Astrocyte of the spinal cord (primary cell): ENCODE data around the gene FNDC10.
"Not testable (repeated sequence)": the region's sequence is repeated elsewhere in the genome, so short reads cannot be mapped to it uniquely, and the experiment has no call there.

Source experiments
- DNase-seq: peaks from one replicate; pipeline ENCODE4 v3.0.0; 2011; ENCODE audit warnings: low read depth, low spot score
- H3K4me3 ChIP-seq: 2 replicates; pipeline ENCODE4 v1.5.1; 2011; ENCODE audit warnings: low read depth, mild to moderate bottlenecking, low read length, moderate library complexity
- in situ Hi-C: cut with HindIII; loops from 2 replicates; pipeline ENCODE4 v1.10.0; 2017; ENCODE audit warnings: low sequenced_read_pairs
- TF ChIP-seq, protein P1 (sequence below): IDR thresholded peaks from 2 replicates; pipeline ENCODE4 v1.5.1; 2012; ENCODE audit warnings: low read depth, mild to moderate bottlenecking, low read length, inconsistent platforms

The FNDC10 gene

GRCh38 chr1:1560178-1560577, 39.8 kb downstream of the FNDC10 start:
- in situ Hi-C loops: no loop called here
- DNase-seq: no peak
- no peak overlapping the region for H3K4me3 ChIP-seq
- TF ChIP-seq, protein P1, sequence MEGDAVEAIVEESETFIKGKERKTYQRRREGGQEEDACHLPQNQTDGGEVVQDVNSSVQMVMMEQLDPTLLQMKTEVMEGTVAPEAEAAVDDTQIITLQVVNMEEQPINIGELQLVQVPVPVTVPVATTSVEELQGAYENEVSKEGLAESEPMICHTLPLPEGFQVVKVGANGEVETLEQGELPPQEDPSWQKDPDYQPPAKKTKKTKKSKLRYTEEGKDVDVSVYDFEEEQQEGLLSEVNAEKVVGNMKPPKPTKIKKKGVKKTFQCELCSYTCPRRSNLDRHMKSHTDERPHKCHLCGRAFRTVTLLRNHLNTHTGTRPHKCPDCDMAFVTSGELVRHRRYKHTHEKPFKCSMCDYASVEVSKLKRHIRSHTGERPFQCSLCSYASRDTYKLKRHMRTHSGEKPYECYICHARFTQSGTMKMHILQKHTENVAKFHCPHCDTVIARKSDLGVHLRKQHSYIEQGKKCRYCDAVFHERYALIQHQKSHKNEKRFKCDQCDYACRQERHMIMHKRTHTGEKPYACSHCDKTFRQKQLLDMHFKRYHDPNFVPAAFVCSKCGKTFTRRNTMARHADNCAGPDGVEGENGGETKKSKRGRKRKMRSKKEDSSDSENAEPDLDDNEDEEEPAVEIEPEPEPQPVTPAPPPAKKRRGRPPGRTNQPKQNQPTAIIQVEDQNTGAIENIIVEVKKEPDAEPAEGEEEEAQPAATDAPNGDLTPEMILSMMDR: no peak

- in situ Hi-C loops: no loop called here
- H3K4me3 ChIP-seq: no peak overlapping the region
- no peak for DNase-seq
- TF ChIP-seq, protein P1: no peak
These were observed 40.9 kb downstream of the FNDC10 start for GRCh38 chr1:1559066-1559465.

DNA sequence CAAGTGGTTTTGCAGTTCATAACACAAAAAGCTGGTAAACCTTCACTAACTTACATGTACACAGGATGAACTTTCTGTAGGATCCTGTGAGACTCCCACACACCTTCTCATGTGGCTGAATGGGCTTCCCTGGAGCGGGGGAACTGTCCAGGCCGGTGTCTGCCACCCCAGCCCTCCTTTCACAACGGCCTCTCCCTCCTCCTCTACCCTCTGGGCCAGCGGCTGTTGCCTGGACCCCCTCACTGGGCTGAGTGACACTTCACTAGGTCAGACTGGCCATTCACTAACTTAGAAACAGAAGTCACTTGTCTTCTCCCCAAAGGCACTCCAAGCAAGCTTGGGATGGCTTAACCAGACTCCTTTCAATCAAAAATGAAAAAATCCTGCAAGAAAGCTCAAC, 41.3 kb downstream of the FNDC10 start:
- DNase-seq: no peak
- TF ChIP-seq, protein P1: no peak
- H3K4me3 ChIP-seq: no peak overlapping the region
- in situ Hi-C loops: no loop called here

DNA sequence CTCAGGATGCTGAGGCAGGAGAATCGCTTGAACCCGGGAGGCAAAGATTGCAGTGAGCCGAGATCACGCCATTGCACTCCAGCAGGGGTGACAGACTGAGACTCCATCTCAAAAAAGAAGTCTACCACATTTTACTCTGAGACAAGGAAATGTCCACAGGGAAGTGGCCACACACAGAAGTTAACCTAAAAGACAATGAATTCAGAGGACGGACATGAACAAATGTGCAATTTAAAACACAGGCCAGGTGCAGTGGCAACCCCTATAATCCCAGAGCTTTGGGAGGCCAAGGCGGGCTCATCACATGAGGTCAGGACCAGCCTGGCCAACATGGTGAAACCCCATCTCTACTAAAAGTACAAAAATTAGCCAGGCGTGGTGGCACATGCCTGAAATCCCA, 42.2 kb downstream of the FNDC10 start:
- in situ Hi-C loops, H3K4me3 ChIP-seq, DNase-seq: not testable (repeated sequence)

DNA sequence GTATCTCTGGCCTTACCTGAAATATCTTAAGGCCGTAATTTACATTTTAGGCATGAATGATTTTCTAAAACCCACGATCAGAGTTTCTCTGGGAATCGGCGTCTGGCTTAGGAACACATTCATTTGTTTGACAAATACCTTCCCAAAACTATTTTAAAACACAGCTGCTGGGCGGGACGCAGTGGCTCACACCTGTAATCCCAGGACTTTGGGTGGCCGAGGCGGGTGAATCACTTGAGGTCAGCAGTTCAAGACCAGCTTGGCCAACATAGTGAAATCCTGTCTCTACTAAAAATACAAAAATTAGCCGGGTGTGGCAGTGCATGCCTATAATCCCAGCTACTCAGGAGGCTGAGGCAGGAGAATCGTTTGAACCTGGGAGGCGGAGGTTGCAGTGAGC, 43.0 kb downstream of the FNDC10 start:
- in situ Hi-C loops, DNase-seq, H3K4me3 ChIP-seq: not testable (repeated sequence)

GRCh38 chr1:1556505-1556904, 43.4 kb downstream of the FNDC10 start:
- no peak overlapping the region for H3K4me3 ChIP-seq
- DNase-seq: no peak
- in situ Hi-C loops: no loop called here
- TF ChIP-seq, protein P1: no peak

DNA sequence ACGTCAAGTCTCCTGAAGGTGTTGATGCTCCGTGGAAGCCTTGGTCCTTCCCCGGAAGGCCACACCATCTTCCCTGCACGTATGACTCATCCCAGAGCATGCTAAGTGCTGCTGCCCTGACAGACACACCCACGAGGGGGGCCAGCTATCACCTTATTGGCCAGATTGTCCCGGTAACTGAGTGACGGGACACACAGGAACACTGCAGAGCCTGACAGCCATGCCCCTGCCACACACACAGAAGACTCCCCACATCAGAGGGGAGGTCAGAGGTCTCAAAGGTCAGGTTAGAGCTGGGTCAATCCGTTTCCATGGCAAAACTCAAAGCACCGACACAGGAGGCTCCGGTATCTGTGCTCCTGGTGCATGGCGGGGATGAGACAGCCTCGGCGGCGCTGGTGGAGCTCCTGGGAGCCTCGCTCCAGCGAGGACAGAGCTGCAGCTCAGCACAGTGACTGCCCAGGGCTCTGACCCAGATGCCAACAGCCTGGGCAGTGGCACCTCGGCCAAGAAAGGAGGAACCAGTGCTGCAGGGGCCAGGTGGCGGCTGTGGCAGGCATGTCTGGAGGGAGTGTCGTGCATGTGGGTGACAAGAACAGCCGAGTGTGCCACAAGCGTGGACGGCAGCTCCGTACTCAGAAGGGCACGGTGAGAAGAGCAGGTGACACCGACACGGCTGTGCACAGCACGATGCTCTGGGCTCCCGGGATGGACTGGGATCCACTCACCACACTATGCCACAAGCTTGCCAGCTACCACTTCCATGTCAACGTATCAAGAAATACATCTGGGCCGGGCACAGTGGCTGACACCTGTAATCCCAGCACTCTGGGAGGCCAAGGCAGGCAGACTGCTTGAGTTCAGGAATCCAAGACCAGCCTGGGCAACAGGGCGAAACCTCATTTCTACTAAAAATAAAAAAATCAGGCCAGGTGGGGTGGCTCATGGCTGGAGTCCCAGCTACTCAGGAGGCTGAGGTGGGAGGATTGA, 44.7 kb downstream of the FNDC10 start:
- TF ChIP-seq, protein P1: no peak
- H3K4me3 ChIP-seq: no peak overlapping the region
- in situ Hi-C loops: no loop called here
- peak; percentile 80 for DNase-seq
